Activated B cell treated with CpG ODN at 0.5 μM for 24 hours (primary cell): ENCODE results near the gene IPCEF1. TPM values are rescaled to one million over a fixed set of nuclear protein-coding genes. Genes with fewer than 3 reads are reported as not detected.

Experiments used
- ATAC-seq: fragments of 200-7000 bp; cut with Tn5 transposase; one replicate; pipeline ENCODE4 v1.10.0; 2021; ENCODE audit warnings: low read depth, mild to moderate bottlenecking, moderate library complexity
- CTCF ChIA-PET: fragments of 350-600 bp; sonication (Branson Sonifier 250); formaldehyde crosslinking; loops from one replicate; lab custom pipeline; 2021; ENCODE audit warnings: antibody characterized with exemption; lab: Charles Lee
- POLR2A ChIA-PET: fragments of 350-600 bp; sonication (Branson Sonifier 250); formaldehyde crosslinking; loops from one replicate; lab custom pipeline; 2021; ENCODE audit warnings: antibody characterized with exemption; lab: Charles Lee
- DNase-seq: peaks from one replicate; pipeline ENCODE4 v3.0.0; 2022
- H3K27ac Mint-ChIP-seq: one replicate; pipeline ENCODE4 v1.8.0; 2020; ENCODE audit warnings: mixed read lengths
- H3K27me3 Mint-ChIP-seq: one replicate; pipeline ENCODE4 v1.8.0; 2021; ENCODE audit warnings: mixed read lengths
- H3K36me3 Mint-ChIP-seq: one replicate; pipeline ENCODE4 v1.8.0; 2021; ENCODE audit warnings: low read depth, mixed read lengths
- H3K4me1 Mint-ChIP-seq: one replicate; pipeline ENCODE4 v1.8.0; 2021; ENCODE audit warnings: mixed read lengths
- H3K4me3 Mint-ChIP-seq: one replicate; pipeline ENCODE4 v1.8.0; 2020; ENCODE audit warnings: mild to moderate bottlenecking, mixed read lengths
- H3K9me3 Mint-ChIP-seq: one replicate; pipeline ENCODE4 v1.8.0; 2020; ENCODE audit warnings: mixed read lengths
- CTCF ChIP-seq: fragments of 200-600 bp; IDR thresholded peaks from one replicate; pipeline ENCODE4 v1.8.0; 2022; ENCODE audit warnings: antibody characterized with exemption, mild to moderate bottlenecking
- intact Hi-C: fragments of 100-400 bp; cut with micrococcal nuclease; formaldehyde crosslinking; loops from one replicate; pipeline ENCODE4 v1.15.1; 2024
- total RNA-seq: library from RNA; stranded (reverse); gene quantifications from 2 replicates; pipeline ENCODE4 v1.2.3, GENCODE V29; 2022

The IPCEF1 gene
- total RNA-seq, 1 donor from 2014 or later: 2.1 TPM

GRCh38 chr6:154117485-154117884, 239.1 kb downstream of the IPCEF1 start:
- Mint-ChIP-seq H3K27ac (no peak overlapping the region), H3K36me3 (no peaks in the 10 kb centered on the region), H3K9me3 (no peaks in the 10 kb centered on the region), H3K4me1 (no peaks in the 10 kb centered on the region), H3K27me3 (peaks cover 2% of the 10 kb centered on the region), H3K4me3 (no peak overlapping the region)
- TF ChIP-seq CTCF: no peak
- ATAC-seq (no peak), DNase-seq (no peak)
- intact Hi-C loops: no loop called here
- ChIA-PET CTCF (no interaction called here), POLR2A (no interaction called here)

- intact Hi-C loops: no loop called here
- no peak overlapping the region for H3K4me3 Mint-ChIP-seq
- DNase-seq: no peak
- no peaks in the 10 kb centered on the region for H3K4me1 Mint-ChIP-seq
- ATAC-seq: no peak
- no peaks in the 10 kb centered on the region for H3K27me3 Mint-ChIP-seq
- ChIA-PET POLR2A (no interaction called here), CTCF (no interaction called here)
- no peak for TF ChIP-seq CTCF
- no peak overlapping the region for H3K27ac Mint-ChIP-seq
- no peaks in the 10 kb centered on the region for H3K9me3 Mint-ChIP-seq
- H3K36me3 Mint-ChIP-seq: no peaks in the 10 kb centered on the region
Observed at GRCh38 chr6:154113392-154113791, 243.2 kb downstream of the IPCEF1 start.

GRCh38 chr6:154112181-154112809, 244.3 kb downstream of the IPCEF1 start:
- CTCF ChIA-PET: no interaction called here
- Mint-ChIP-seq H3K27ac (no peak overlapping the region), H3K36me3 (no peaks in the 10 kb centered on the region), H3K4me3 (no peak overlapping the region), H3K27me3 (no peaks in the 10 kb centered on the region), H3K4me1 (no peaks in the 10 kb centered on the region), H3K9me3 (no peaks in the 10 kb centered on the region)
- DNase-seq: no peak
- no peak for ATAC-seq
- intact Hi-C loops: no loop called here
- POLR2A ChIA-PET: no interaction called here
- no peak for TF ChIP-seq CTCF

- no peak overlapping the region for H3K4me3 Mint-ChIP-seq
- no peaks in the 10 kb centered on the region for H3K36me3 Mint-ChIP-seq
- no peak overlapping the region for H3K27ac Mint-ChIP-seq
- ATAC-seq: no peak
- H3K27me3 Mint-ChIP-seq: no peaks in the 10 kb centered on the region
- DNase-seq: no peak
- ChIA-PET POLR2A (no interaction called here), CTCF (no interaction called here)
- TF ChIP-seq CTCF: no peak
- intact Hi-C loops: no loop called here
- H3K9me3 Mint-ChIP-seq: no peaks in the 10 kb centered on the region
- no peaks in the 10 kb centered on the region for H3K4me1 Mint-ChIP-seq
Observed at GRCh38 chr6:154111025-154111424, 245.6 kb downstream of the IPCEF1 start.

- H3K36me3 Mint-ChIP-seq: no peaks in the 10 kb centered on the region
- no peak overlapping the region for H3K4me3 Mint-ChIP-seq
Observed at GRCh38 chr6:154106251-154106650, 250.4 kb downstream of the IPCEF1 start.

More at GRCh38 chr6:154106251-154106650, 250.4 kb downstream of the IPCEF1 start:
- TF ChIP-seq CTCF: no peak
- DNase-seq (no peak), ATAC-seq (no peak)
- CTCF ChIA-PET: no interaction called here
- Mint-ChIP-seq H3K27ac (no peak overlapping the region), H3K4me1 (no peaks in the 10 kb centered on the region), H3K9me3 (no peaks in the 10 kb centered on the region), H3K27me3 (no peaks in the 10 kb centered on the region)
- intact Hi-C loops: no loop called here
- POLR2A ChIA-PET: no interaction called here

Other genes with a start within 250 kb of the IPCEF1 start
- 0.20 TPM in 1 of 2 replicates, not detected in the other for gene CNKSR3, start 153.9 kb upstream of the IPCEF1 start, total RNA-seq